ENCODE results near the gene ZNF618.

The ZNF618 gene

DNA sequence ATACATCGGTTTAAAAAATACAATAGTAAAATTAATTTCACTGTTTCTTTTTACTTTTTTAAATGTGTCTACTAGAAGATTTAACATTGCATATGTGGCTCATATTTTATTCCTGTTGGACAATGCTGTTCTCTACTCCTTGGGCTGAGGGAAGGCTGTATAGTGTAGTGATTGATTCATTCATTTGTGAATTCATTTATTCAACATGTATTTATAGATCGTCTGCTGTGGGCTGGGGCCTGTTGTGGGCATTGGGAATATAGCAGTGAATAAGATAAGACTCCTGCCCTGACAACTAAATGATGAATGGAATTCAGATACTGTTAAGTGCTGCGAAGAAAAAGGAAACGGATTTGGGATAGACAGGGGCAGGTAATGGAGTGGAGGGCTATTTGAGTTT, 55.7 kb downstream of the ZNF618 start:
- no peak for TF ChIP-seq CTCF (IDR thresholded peaks at IDR 0.05; ENCODE audit: extremely low read depth, missing control alignments)
- no peak for DNase-seq (ENCODE audit: low spot score)

GRCh38 chr9:113932906-113933584, 56.9 kb downstream of the ZNF618 start:
- no peak for DNase-seq (ENCODE audit: low spot score)

DNA sequence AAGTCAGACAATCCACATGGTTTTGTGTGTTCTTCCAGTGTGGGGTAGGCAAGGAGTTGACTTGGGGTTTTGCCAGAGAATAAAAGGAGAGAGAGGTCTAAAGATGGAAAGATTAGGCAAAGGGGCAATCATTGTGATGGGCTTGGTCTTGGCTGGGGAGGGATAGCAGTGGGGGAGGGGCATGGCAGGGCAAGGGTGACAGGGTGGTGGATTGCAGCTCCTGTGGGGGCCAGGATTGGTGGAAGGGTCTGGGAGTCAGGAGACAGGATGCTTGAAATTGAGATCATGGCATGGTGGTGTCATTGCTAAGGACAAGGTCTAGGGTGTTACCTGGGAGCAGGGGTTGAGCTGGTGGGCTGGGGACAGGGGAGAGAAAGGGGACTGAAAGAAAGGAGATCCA, 57.6 kb downstream of the ZNF618 start:
- TF ChIP-seq CTCF (IDR thresholded peaks at IDR 0.05; ENCODE audit: extremely low read depth, missing control alignments) = no peak

More at GRCh38 chr9:113932906-113933584, 56.9 kb downstream of the ZNF618 start:
- no peak for TF ChIP-seq CTCF (IDR thresholded peaks at IDR 0.05; ENCODE audit: extremely low read depth, missing control alignments)

DNA sequence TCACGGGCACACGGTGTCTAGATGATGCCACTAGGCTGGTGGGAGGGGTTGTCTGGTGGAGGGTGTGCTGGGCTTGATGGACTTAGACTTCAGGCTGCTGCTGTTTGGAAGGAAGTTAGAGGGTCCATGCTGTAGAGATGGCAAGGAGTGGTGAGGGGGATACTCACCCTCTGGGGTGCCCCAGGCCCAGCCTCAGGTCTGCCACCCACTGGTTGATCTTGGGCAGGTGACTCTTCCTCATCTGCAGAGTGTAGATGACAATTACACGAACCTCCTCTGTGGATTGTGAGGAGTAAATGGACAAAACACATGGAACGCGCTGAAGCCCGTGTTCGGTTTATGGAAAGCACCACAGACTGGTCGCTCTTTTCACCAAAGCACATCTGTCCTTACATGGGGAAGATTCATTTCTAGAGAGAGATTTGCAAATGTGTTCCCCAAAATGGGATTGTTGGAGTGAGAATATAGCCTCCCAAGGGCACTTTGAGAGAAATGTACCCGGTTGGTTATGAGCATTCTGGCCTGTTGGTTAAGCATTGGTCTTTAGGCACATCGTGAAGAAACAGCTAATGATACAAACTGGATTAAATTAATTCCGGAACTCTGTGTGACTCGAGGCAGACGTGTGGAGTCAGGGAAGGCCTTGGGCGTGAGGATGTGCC, 58.2 kb downstream of the ZNF618 start:
- DNase-seq (ENCODE audit: low spot score) = no peak
- no peak for TF ChIP-seq CTCF (IDR thresholded peaks at IDR 0.05; ENCODE audit: extremely low read depth, missing control alignments)

More for the DNA sequence above, 57.6 kb downstream of the ZNF618 start:
- DNase-seq (ENCODE audit: low spot score) = no peak

GRCh38 chr9:113934829-113935676, 58.9 kb downstream of the ZNF618 start:
- TF ChIP-seq CTCF (IDR thresholded peaks at IDR 0.05; ENCODE audit: extremely low read depth, missing control alignments) = no peak
- DNase-seq (ENCODE audit: low spot score) = no peak

DNA sequence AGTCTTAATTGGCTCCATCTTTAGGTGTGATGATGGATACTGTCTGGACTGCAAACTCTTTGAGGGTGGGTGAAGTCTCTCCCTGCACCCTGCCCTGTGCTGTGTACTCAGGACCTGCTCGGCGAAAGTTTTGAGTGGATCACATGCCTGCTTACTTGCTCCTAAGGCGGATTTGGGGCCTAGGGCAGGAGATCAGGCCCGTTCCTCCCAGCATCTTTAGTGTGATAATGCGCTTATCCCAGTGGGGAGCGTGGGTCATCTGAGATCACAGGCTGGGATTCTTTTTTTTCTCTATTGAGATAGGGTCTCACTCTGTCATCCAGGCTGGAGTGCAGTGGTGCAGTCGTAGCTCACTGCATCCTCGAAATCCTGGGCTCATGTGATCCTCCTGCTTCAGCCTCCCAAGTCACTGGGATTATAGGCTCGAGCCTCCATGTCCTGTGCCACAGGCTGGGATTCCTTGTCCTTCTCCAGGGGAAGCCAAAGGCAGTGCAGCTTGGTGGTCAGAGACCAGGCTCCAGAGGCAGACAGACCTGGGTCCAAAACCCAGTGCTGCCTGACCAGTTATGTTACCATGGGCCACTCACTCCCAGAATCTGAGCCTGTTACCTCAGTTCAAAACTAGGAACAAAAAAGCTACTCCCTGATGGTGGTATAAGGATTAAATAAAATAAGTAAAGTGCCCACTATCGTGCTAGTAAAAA, 59.7 kb downstream of the ZNF618 start:
- TF ChIP-seq CTCF (IDR thresholded peaks at IDR 0.05; ENCODE audit: extremely low read depth, missing control alignments) = no peak
- DNase-seq (ENCODE audit: low spot score) = no peak

All from GM20000 (cell line).